ENCODE measurements around the gene MAVS.
A peak's percentile ranks its signal among the peaks of the same experiment; 100 is the strongest.
"Not testable (repeated sequence)": the region's sequence is repeated elsewhere in the genome, so short reads cannot be mapped to it uniquely, and the experiment has no call there.

Gene MAVS

DNA sequence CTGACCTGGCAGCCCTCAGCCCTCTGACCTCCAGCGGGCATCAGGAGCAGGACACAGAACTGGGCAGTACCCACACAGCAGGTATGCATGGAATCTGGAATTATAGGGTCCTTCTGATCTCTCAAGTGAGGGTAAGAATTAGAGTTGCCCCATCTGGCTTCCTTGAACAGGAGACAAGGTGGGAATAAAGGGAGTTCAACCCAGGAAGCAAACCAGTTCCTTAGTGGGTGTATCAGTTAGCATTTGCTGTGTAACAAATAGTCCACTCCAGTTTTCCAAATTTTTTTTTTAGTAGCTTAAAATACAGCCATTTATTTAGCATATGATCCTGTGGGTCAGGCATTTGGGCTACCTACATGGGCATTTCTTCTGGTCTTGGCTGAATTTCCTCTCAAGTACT, 15.7 kb downstream of the MAVS start:
- H3K27me3 Mint-ChIP-seq = no peaks in the 10 kb centered on the region
- H3K4me1 Mint-ChIP-seq = peaks cover 4% of the 10 kb centered on the region
- peak overlapping the region; percentile 8 for H3K27ac Mint-ChIP-seq
- peaks cover 13% of the 10 kb centered on the region for H3K36me3 Mint-ChIP-seq
- H3K4me3 Mint-ChIP-seq = no peak overlapping the region
- no peaks in the 10 kb centered on the region for H3K9me3 Mint-ChIP-seq

DNA sequence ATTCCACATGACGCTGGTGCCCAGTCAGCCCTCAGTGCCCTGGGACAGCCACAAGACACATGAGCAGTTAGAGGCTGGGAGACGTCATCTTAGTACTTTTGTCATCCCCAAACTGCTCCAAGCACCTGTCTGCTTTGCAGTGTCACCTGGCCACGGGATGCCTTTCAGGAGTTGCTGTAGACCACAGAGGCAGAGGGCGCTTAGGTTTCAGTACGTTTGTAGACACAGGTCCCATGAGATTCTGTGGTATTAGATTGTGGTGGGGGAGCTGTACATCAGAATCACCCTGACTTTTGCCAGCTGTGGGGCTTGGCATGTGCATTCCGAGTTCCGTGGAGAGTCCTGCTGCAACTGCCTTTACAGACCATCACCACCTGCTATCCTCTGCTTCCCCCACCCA, 16.7 kb downstream of the MAVS start:
- peaks cover 9% of the 10 kb centered on the region for H3K36me3 Mint-ChIP-seq
- H3K27me3 Mint-ChIP-seq = no peaks in the 10 kb centered on the region
- H3K4me1 Mint-ChIP-seq = no peaks in the 10 kb centered on the region
- no peak overlapping the region for H3K27ac Mint-ChIP-seq
- no peaks in the 10 kb centered on the region for H3K9me3 Mint-ChIP-seq
- H3K4me3 Mint-ChIP-seq = no peak overlapping the region

DNA sequence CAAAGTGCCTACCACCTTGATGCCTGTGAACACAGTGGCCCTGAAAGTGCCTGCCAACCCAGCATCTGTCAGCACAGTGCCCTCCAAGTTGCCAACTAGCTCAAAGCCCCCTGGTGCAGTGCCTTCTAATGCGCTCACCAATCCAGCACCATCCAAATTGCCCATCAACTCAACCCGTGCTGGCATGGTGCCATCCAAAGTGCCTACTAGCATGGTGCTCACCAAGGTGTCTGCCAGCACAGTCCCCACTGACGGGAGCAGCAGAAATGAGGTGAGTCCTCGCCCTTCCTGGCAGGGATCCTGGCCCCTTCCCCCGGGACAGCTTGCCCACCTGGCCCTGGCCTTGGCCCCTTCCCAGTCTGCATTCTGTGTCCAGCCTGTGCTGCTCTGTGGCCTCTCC, 17.9 kb downstream of the MAVS start:
- Mint-ChIP-seq H3K4me3 (no peak overlapping the region), H3K27ac (no peak overlapping the region), H3K9me3 (no peaks in the 10 kb centered on the region), H3K27me3 (no peaks in the 10 kb centered on the region), H3K4me1 (no peaks in the 10 kb centered on the region), H3K36me3 (peaks cover 9% of the 10 kb centered on the region)

DNA sequence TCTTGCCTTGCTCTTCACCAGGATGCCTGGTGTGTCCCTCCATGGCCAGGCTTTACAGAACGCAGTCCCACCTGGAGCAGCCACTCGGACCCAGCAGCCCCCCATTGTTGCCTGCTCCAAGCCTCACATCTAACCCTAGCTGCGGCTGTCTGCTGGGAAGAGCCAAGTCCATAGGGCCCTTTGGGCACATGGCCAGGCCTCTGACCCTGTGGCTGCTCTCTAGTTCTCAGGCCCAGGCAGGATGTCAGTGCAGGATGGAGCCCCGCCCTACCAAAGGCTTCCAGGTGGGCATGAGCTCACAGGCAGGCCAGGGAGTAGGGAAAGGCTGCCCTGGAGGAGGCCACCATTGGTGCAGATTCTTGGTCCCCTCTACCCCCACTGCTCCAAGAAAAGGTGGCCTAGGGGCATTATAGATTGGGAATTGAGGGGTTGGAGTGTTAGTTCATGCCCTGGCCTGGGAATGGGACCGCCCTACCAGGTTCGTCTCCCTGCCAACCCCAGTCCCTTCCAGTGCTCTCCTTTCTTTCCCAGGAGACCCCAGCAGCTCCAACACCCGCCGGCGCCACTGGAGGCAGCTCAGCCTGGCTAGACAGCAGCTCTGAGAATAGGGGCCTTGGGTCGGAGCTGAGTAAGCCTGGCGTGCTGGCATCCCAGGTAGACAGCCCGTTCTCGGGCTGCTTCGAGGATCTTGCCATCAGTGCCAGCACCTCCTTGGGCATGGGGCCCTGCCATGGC, 18.7 kb downstream of the MAVS start:
- no peak overlapping the region for H3K27ac Mint-ChIP-seq
- H3K36me3 Mint-ChIP-seq = peaks cover 9% of the 10 kb centered on the region

DNA sequence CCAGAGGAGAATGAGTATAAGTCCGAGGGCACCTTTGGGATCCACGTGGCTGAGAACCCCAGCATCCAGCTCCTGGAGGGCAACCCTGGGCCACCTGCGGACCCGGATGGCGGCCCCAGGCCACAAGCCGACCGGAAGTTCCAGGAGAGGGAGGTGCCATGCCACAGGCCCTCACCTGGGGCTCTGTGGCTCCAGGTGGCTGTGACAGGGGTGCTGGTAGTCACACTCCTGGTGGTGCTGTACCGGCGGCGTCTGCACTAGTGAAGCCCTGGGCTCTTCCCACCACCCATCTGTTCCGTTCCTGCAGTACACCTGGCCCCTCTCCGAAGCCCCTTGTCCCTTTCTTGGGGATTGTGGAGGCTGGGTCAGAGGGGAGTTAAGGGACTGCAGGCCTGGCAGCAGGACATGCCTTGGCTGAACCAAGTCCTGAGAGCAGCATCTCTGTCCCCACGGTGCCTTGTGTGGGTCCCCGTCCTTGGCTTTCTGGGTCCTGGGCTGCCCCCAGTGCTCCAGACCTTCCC, 19.3 kb downstream of the MAVS start:
- no peak overlapping the region for H3K27ac Mint-ChIP-seq
- H3K4me1 Mint-ChIP-seq = no peaks in the 10 kb centered on the region
- no peaks in the 10 kb centered on the region for H3K9me3 Mint-ChIP-seq
- no peak overlapping the region for H3K4me3 Mint-ChIP-seq
- H3K36me3 Mint-ChIP-seq = peaks cover 9% of the 10 kb centered on the region
- no peaks in the 10 kb centered on the region for H3K27me3 Mint-ChIP-seq

More for the DNA sequence above, 18.7 kb downstream of the MAVS start:
- no peaks in the 10 kb centered on the region for H3K4me1 Mint-ChIP-seq
- H3K9me3 Mint-ChIP-seq = no peaks in the 10 kb centered on the region
- no peak overlapping the region for H3K4me3 Mint-ChIP-seq
- no peaks in the 10 kb centered on the region for H3K27me3 Mint-ChIP-seq

DNA sequence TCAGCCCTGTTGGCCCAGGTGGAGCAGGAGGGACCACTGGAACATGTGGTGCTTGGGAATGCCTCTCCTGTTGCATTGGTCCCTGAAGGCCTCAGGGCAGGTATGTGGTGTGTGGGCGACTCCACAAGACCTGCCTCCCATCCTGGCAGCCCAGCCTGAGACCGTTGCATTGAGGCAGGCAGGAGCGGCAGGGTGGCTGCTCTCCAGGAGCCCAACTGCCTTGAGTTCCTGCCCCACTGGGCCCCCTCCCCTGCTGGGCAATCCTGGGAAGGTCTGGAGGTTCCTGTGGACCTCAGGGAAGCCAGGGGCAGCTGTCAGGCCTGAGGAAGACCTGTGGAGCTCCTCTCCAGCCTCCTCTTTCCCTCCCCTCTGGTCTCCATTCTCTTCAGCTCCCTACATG, 19.8 kb downstream of the MAVS start:
- Mint-ChIP-seq H3K9me3 (no peaks in the 10 kb centered on the region), H3K36me3 (peaks cover 9% of the 10 kb centered on the region), H3K4me1 (no peaks in the 10 kb centered on the region), H3K27me3 (no peaks in the 10 kb centered on the region), H3K27ac (no peak overlapping the region), H3K4me3 (no peak overlapping the region)

DNA sequence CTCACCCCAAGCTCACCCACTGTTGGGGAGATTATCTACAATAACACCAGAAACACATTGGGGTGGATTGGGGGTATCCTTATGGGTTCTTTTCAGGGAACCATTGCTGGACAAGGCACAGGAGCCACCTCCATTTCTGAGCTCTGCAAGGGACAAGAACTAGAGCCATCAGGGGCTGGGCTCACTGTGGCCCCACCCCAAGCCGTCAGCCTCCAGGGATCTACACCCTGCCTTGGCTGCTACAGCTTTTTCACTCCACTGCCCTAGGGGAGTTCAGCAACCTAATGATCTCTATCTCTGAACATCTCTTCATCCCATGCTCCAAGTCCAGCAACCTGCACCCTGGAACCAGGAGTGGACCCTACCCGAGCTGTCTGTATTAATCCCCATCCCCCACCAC, 21.2 kb downstream of the MAVS start:
- no peak overlapping the region for H3K4me3 Mint-ChIP-seq
- peaks cover 8% of the 10 kb centered on the region for H3K36me3 Mint-ChIP-seq
- H3K4me1 Mint-ChIP-seq = peaks cover 4% of the 10 kb centered on the region
- H3K27me3 Mint-ChIP-seq = no peaks in the 10 kb centered on the region
- H3K9me3 Mint-ChIP-seq = no peaks in the 10 kb centered on the region
- H3K27ac Mint-ChIP-seq = no peak overlapping the region

DNA sequence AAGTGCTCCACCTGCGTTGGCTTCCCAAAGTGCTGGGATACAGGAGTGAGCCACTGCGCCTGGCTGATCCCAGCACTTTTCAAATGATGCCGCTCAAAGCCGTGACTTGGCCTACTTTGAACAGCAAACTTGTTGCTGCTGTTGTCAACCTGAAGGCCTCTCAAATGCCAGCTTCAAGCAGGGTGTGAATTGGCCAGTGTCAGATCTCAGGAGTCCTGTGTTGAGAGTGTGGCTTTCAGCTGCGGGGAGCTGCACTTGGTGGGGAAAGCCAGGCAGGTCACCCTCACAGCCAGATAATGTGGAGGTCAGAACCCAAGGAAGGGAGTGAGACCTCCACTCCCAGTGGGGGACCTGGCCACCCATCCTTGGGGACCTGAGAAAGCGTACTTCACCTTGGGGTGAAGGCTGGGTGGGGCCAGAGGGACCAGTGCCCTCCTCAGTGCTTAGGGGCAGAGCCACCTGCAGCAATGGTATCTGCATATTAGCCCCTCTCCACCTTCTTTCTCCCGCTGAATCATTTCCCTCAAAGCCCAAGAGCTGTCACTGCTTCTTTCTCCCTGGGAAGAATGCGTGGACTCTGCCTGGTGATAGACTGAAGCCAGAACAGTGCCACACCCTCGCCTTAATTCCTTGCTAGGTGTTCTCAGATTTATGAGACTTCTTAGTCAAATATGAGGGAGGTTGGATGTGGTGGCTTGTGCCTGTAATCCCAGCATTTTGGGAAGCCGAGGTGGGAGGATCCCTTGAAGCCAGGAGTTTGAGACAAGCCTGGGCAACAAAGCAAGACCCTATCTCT, 23.4 kb downstream of the MAVS start:
- Mint-ChIP-seq H3K27me3 (no peaks in the 10 kb centered on the region), H3K27ac (no peak overlapping the region), H3K9me3 (no peaks in the 10 kb centered on the region), H3K36me3 (peaks cover 8% of the 10 kb centered on the region), H3K4me1 (peaks cover 15% of the 10 kb centered on the region), H3K4me3 (no peak overlapping the region)

DNA sequence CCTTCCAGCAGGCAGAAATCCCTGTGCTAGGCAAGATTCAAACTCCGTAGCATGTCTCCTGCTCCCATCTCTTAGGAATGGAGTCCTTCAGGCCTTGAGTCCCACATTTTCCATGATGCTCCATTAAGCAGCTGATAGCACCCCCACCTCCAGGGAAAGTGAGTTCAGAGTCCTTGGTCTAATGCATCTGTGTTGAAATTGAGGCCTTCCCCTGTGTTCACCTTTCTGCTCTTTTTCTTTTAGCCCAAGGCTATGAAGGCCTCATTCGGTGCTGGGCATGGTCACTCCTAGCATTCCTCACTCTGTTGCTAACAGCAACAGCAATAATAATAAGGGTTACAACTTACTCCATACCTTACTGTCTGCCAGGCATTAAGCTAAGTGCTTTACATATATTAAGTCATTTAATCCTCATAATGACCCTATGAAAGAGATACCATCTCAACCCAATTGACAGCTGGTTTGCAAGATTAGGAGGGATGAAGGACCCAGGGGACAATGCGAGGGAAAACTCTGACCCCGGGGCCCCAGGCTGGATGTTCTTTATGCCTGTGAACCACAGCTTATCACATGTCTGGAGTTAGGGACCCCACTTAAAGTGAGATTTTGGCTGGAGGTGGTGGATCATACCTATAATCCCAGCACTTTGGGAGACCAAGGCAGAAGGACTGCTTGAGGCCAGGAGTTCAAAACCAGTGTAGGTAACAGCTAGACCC, 25.1 kb downstream of the MAVS start:
- Mint-ChIP-seq H3K27me3 (no peaks in the 10 kb centered on the region), H3K27ac (no peak overlapping the region)

DNA sequence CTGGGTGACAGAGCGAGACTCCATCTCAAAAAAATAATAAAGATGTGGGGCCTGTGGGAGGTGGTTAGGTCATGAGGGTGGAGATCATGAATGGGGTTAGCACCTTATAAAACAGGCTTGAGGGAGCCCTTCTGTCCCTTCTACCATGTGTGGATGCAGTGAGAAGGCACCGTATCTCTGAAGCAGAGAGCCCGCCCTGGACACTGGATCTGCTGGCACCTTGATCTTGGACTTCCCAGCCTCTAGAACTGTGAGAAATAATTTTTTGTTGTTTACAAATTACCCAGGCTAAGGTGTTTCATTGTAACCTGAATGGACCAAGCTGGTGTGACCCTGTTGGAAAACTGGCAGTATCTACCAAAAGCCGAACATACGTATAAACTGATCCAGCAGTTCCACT, 26.9 kb downstream of the MAVS start:
- Mint-ChIP-seq H3K4me1 (peaks cover 23% of the 10 kb centered on the region), H3K36me3 (peaks cover 8% of the 10 kb centered on the region), H3K27ac (no peak overlapping the region), H3K27me3 (no peaks in the 10 kb centered on the region), H3K9me3 (no peaks in the 10 kb centered on the region), H3K4me3 (no peak overlapping the region)

More for the DNA sequence above, 25.1 kb downstream of the MAVS start:
- H3K36me3 Mint-ChIP-seq = peaks cover 8% of the 10 kb centered on the region
- H3K9me3 Mint-ChIP-seq = no peaks in the 10 kb centered on the region
- no peak overlapping the region for H3K4me3 Mint-ChIP-seq
- peaks cover 23% of the 10 kb centered on the region for H3K4me1 Mint-ChIP-seq

DNA sequence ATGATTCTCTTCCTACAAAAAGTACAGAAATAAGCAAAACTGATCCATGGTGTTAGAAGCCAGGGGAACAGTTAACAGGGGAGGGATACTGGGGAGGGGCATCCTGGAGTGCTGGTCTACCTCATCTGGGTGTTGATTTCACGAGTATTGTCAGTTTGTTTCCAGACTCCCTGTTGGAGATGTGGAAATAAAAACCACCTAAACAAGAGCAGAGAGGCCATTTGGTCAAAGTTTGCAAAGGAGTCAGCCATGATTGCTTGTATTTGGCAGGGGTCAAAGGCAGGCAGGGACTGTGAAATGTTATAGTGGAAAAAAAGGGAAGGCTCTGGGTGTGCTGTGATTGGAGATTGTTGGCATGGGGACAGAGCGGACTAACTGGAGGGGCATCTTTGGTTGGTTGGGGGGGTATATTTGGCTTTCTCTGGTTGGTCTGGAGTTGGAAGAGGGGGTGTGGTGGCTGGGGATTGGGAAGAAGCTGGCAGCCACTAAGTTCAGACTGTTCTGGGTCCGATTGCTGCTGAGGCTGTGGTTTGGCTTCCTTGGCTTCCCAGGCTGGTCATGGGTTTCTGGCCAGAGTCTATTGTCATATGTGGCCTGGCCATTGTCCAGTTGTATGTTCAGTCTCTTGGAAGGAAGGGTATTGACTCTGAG, 27.7 kb downstream of the MAVS start:
- H3K27me3 Mint-ChIP-seq = no peaks in the 10 kb centered on the region
- H3K4me3 Mint-ChIP-seq = no peak overlapping the region
- H3K9me3 Mint-ChIP-seq = no peaks in the 10 kb centered on the region
- peaks cover 23% of the 10 kb centered on the region for H3K4me1 Mint-ChIP-seq
- no peak overlapping the region for H3K27ac Mint-ChIP-seq
- H3K36me3 Mint-ChIP-seq = peaks cover 8% of the 10 kb centered on the region

DNA sequence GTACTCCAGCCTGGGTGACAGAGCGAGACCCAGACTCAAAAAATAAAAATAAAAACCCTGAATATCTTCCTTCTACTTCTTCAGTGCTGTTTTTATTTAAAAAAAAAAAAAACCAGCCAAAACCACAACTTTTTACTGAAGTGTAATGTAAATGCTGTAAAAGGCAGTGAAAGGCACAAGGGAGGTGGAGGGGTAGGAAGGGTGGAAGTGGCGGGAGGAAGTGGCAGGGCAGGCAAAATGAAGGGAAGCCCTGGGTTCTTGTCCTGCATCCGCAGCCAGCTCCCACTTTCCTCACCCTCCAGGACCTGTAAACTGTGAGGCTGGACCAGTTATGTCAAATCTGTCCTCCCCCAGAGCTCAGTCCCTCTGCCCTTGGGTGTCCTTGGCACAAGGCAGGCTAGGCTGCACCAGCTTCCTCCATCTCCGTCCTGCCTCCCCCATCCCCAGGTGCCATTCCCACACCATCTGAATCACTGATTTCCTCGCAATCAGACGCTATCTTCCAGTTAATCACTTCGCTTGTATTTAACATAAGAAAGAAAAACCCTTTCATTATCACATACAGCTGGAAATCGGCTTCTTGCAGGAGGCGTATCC, 28.8 kb downstream of the MAVS start:
- H3K4me1 Mint-ChIP-seq = peaks cover 23% of the 10 kb centered on the region
- no peak overlapping the region for H3K27ac Mint-ChIP-seq
- no peak overlapping the region for H3K4me3 Mint-ChIP-seq
- H3K9me3 Mint-ChIP-seq = no peaks in the 10 kb centered on the region
- H3K27me3 Mint-ChIP-seq = no peaks in the 10 kb centered on the region
- peaks cover 8% of the 10 kb centered on the region for H3K36me3 Mint-ChIP-seq

DNA sequence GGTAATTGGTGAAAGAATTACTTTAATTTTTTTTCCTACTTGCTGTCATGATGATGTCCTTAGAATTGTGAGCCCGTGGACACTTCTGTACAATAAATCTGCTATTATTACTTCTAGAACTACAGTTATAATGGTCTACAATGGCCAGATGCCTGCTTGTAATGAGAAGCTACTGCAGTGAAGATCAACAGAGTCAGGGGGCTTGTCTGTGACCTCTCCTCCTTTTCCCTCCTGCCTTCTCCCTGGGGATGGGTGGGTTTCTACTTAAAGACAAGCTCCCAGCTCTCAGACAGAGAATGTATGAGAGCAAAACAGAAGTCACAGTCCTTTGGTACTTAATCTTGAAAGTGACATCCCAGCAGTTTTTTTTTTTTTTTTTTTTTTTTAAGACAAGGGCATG, 29.4 kb downstream of the MAVS start:
- H3K9me3 Mint-ChIP-seq = no peaks in the 10 kb centered on the region
- H3K36me3 Mint-ChIP-seq = peaks cover 8% of the 10 kb centered on the region
- no peak overlapping the region for H3K4me3 Mint-ChIP-seq
- no peaks in the 10 kb centered on the region for H3K27me3 Mint-ChIP-seq
- peaks cover 23% of the 10 kb centered on the region for H3K4me1 Mint-ChIP-seq
- H3K27ac Mint-ChIP-seq = no peak overlapping the region

DNA sequence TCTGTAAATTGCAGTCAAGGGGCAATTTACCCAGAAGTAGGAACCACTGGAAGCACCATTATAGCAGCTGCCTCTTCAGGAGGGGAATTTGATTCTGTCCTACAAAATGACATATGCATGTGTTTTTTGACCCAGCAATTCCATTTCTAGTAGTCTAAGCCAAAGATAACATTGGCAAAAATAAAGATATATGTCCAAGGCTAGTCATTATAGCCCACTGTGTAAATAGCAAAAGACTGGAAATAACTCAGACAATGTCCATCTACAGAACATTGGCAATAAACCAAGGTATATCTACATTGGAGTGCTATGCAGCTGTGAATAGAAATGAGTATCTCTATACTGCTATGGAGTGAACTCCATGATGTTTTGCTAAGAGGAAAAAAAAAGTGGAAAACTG, 30.0 kb downstream of the MAVS start:
- no peaks in the 10 kb centered on the region for H3K27me3 Mint-ChIP-seq

DNA sequence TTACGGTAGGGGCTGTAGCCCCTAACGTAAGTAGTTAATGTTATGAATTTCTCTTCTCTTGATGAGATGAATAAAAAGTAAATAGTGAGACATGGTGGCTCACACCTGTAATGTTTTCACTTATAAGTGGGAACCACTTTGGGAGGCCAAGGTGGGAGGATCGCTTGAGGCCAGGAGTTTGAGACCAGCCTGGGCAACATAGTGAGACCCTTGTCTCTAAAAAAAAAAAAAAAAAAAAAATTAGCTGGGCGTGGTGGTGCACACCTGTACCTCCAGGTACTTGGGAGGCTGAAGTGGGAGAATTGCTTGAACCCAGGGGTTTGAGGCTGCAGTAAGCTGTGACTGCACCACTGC, 32.3 kb downstream of the MAVS start:
- not testable (repeated sequence) for H3K4me3 Mint-ChIP-seq, H3K36me3 Mint-ChIP-seq, H3K9me3 Mint-ChIP-seq, H3K27me3 Mint-ChIP-seq, H3K27ac Mint-ChIP-seq
- peaks cover 16% of the 10 kb centered on the region for H3K4me1 Mint-ChIP-seq

More for the DNA sequence above, 30.0 kb downstream of the MAVS start:
- H3K4me3 Mint-ChIP-seq = no peak overlapping the region
- no peaks in the 10 kb centered on the region for H3K9me3 Mint-ChIP-seq
- peaks cover 23% of the 10 kb centered on the region for H3K4me1 Mint-ChIP-seq
- peaks cover 8% of the 10 kb centered on the region for H3K36me3 Mint-ChIP-seq
- H3K27ac Mint-ChIP-seq = no peak overlapping the region

Measured in activated naive CD4-positive, alpha-beta T cell treated with anti-CD3 and anti-CD28 coated beads, Interleukin-2, amount 50 U/mL, for 24 hours (primary cell).